ENCODE data around the gene PADI6. TPM values are rescaled to one million over a fixed set of nuclear protein-coding genes. Genes with fewer than 3 reads are reported as not detected.

The PADI6 gene
- total RNA-seq, 1 donor from 2014 or later = not detected

DNA sequence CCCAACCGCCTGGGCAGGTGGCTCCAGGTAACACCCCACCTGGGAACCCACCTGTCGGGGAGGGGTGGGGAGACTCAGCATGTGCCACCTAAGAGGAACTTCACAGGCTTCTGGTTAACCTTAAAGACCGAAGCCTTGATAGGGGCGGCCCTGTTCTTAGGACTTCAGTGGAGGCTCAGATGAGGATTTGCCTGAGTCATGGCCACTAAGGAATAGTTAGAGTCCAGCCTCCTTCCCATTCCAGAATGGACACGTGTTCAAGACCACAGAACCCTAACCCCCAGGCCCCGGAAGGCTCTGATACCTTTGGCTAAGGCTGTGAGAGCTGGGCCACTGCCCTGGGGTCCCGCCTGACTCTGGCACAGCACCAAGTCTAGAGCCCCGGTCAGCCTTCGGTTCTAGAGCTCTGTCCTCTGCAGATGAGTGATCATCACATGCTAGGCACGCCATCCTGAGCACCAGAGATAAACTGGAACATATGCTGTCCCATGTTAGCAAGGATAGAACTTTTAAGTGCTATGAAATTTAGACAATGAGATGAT lies 20.3 kb downstream of the PADI6 start:
- H3K27ac Mint-ChIP-seq (ENCODE audit: unreplicated experiment) = no peak overlapping the region
- no peaks in the 10 kb centered on the region for H3K9me3 Mint-ChIP-seq (ENCODE audit: unreplicated experiment)
- TF ChIP-seq, protein P1, sequence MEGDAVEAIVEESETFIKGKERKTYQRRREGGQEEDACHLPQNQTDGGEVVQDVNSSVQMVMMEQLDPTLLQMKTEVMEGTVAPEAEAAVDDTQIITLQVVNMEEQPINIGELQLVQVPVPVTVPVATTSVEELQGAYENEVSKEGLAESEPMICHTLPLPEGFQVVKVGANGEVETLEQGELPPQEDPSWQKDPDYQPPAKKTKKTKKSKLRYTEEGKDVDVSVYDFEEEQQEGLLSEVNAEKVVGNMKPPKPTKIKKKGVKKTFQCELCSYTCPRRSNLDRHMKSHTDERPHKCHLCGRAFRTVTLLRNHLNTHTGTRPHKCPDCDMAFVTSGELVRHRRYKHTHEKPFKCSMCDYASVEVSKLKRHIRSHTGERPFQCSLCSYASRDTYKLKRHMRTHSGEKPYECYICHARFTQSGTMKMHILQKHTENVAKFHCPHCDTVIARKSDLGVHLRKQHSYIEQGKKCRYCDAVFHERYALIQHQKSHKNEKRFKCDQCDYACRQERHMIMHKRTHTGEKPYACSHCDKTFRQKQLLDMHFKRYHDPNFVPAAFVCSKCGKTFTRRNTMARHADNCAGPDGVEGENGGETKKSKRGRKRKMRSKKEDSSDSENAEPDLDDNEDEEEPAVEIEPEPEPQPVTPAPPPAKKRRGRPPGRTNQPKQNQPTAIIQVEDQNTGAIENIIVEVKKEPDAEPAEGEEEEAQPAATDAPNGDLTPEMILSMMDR (IDR thresholded peaks at IDR 0.05; ENCODE audit: partially characterized antibody, unreplicated experiment) = no peak
- no peak for DNase-seq
- H3K4me1 Mint-ChIP-seq (ENCODE audit: low read depth, unreplicated experiment) = no peaks in the 10 kb centered on the region
- H3K4me3 Mint-ChIP-seq (ENCODE audit: unreplicated experiment) = no peak overlapping the region
- H3K36me3 Mint-ChIP-seq (ENCODE audit: unreplicated experiment) = no peaks in the 10 kb centered on the region
- peaks cover 4% of the 10 kb centered on the region for H3K27me3 Mint-ChIP-seq (ENCODE audit: unreplicated experiment)

DNA sequence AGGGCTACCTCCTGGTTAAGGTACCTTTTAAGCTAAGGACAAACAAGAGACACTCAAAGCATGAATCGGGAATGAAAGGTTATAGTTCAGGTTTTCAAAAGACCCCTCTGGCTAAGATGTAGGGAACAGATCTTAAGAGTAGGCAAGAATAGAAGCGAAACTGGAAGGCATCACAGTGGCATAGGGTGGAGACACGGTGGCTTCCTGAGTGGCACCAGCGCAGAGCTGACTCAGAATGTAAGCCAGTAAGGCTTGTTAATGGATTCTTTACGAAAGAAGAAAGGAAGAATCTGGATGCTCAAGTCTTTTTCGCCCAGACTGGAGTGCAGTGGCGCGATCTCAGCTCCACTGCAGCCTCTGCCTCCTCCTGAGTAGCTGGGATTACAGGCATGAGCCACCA lies 21.2 kb downstream of the PADI6 start:
- Mint-ChIP-seq H3K9me3 (ENCODE audit: unreplicated experiment) (no peaks in the 10 kb centered on the region), H3K27me3 (ENCODE audit: unreplicated experiment) (peaks cover 4% of the 10 kb centered on the region), H3K4me3 (ENCODE audit: unreplicated experiment) (no peak overlapping the region), H3K36me3 (ENCODE audit: unreplicated experiment) (no peaks in the 10 kb centered on the region), H3K4me1 (ENCODE audit: low read depth, unreplicated experiment) (no peaks in the 10 kb centered on the region), H3K27ac (ENCODE audit: unreplicated experiment) (no peak overlapping the region)
- no peak for DNase-seq
- TF ChIP-seq, protein P1 (IDR thresholded peaks at IDR 0.05; ENCODE audit: partially characterized antibody, unreplicated experiment) = no peak

DNA sequence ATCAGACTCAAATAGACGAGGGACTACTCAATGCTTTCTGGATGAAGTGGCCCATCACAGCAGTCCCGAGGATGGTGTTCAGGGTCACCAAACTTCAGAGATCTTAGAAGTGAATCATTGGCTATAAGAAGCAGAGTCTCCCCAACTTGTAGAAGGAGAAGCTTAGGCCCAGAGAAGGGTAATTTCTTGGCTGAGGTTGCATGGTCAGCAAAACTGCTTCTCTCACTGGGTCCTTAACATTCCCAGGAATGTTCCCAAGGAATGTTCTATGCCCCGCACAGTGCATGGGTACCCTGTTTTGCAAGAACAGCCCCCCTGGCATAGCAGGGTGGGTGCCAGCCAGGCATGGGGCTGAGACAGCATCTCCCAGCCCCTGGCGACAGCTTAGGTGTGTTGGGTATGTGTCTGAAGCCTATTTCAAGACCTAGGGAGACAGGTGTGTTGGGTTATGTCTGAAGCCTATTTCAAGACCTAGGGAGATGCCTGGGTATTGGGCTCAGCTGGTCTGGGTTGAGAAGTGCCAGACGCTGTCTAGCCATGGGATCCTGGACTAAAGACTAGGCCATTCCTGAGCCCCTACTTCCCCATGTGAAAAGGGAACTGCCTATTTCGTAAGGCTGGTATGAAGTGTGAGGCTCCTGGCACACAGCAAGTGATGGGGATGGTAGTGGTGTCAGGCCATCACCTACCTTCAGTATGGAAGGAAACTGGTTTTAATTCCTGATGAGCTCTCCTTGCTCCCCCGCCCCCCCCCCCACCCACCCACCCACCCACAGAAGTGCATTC lies 26.1 kb downstream of the PADI6 start:
- H3K4me1 Mint-ChIP-seq (ENCODE audit: low read depth, unreplicated experiment) = no peaks in the 10 kb centered on the region
- H3K9me3 Mint-ChIP-seq (ENCODE audit: unreplicated experiment) = no peaks in the 10 kb centered on the region
- H3K27ac Mint-ChIP-seq (ENCODE audit: unreplicated experiment) = no peak overlapping the region
- TF ChIP-seq, protein P1 (IDR thresholded peaks at IDR 0.05; ENCODE audit: partially characterized antibody, unreplicated experiment) = no peak
- DNase-seq = no peak
- no peak overlapping the region for H3K4me3 Mint-ChIP-seq (ENCODE audit: unreplicated experiment)
- no peaks in the 10 kb centered on the region for H3K36me3 Mint-ChIP-seq (ENCODE audit: unreplicated experiment)
- peaks cover under 1% of the 10 kb centered on the region for H3K27me3 Mint-ChIP-seq (ENCODE audit: unreplicated experiment)

DNA sequence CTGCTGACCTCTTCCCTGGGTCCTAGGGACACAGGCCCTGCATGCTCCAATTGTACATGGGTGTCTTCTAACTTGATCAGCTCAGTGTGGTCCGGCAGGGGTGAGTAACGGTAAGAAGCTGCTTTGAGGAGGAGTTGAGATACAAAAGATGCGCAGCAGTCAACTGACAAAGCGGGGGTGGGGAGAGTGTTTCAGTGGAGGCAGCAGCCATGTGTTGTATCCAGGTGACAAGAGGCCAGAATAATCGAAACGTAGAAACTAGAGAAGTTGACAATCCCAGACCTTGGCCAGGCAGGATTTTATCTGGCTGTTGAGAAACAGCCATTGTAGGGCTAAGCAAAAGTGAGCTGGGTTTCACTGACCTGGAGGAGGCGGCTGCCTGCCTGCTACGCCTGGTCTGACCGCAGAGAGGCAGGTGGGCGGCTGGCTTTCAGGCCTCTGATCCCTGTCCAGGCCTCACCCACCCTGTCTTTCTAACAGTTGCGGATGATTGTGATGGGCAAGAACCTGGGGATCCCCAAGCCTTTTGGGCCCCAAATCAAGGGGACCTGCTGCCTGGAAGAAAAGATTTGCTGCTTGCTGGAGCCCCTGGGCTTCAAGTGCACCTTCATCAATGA lies 28.8 kb downstream of the PADI6 start:
- Mint-ChIP-seq H3K4me1 (ENCODE audit: low read depth, unreplicated experiment) (peaks cover 2% of the 10 kb centered on the region), H3K9me3 (ENCODE audit: unreplicated experiment) (peaks cover 2% of the 10 kb centered on the region), H3K27ac (ENCODE audit: unreplicated experiment) (no peak overlapping the region), H3K36me3 (ENCODE audit: unreplicated experiment) (no peaks in the 10 kb centered on the region), H3K4me3 (ENCODE audit: unreplicated experiment) (no peak overlapping the region), H3K27me3 (ENCODE audit: unreplicated experiment) (no peaks in the 10 kb centered on the region)
- DNase-seq = no peak
- TF ChIP-seq, protein P1 (IDR thresholded peaks at IDR 0.05; ENCODE audit: partially characterized antibody, unreplicated experiment) = no peak

DNA sequence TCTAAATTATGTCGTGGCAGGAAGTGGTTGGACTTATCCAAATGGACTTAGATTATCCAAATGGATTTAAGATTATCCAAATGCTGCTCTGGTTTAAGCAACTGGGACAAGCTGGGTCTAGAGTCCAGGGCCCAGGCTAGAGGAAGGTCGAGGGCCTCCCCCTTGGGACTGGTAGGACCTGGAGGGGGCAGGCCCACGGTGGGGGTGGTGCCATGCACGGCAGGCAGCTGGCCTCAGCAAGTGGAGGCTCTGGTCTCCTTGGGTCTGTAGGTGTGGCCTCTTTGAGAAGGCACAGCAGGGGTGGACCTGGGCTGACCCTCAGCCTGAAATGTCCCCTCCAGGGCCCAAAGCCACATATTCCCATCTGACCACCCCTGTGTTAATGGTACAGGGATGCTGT lies 29.8 kb downstream of the PADI6 start:
- H3K4me1 Mint-ChIP-seq (ENCODE audit: low read depth, unreplicated experiment) = peaks cover 2% of the 10 kb centered on the region

More for the DNA sequence above, 29.8 kb downstream of the PADI6 start:
- no peak for DNase-seq
- H3K27ac Mint-ChIP-seq (ENCODE audit: unreplicated experiment) = no peak overlapping the region
- H3K4me3 Mint-ChIP-seq (ENCODE audit: unreplicated experiment) = no peak overlapping the region
- H3K9me3 Mint-ChIP-seq (ENCODE audit: unreplicated experiment) = peaks cover 2% of the 10 kb centered on the region
- TF ChIP-seq, protein P1 (IDR thresholded peaks at IDR 0.05; ENCODE audit: partially characterized antibody, unreplicated experiment) = no peak
- no peaks in the 10 kb centered on the region for H3K27me3 Mint-ChIP-seq (ENCODE audit: unreplicated experiment)
- no peaks in the 10 kb centered on the region for H3K36me3 Mint-ChIP-seq (ENCODE audit: unreplicated experiment)

Measured in glutamatergic neuron (in vitro differentiated cells).